ENCODE results near the gene GCNT1.

- TF ChIP-seq CBX2 (IDR thresholded peaks at IDR 0.05; ENCODE audit: borderline replicate concordance, low read depth), result no peak
- TF ChIP-seq EP300 (IDR thresholded peaks at IDR 0.05), result no peak
- TF ChIP-seq REST (IDR thresholded peaks at IDR 0.05), result no peak
- no peak for TF ChIP-seq POLR2A (IDR thresholded peaks at IDR 0.05; ENCODE audit: low read length)
- TF ChIP-seq TP53 (CRISPR knock-in tag; IDR thresholded peaks at IDR 0.05), result no peak
These were observed 33.1 kb upstream of the GCNT1 start for GRCh38 chr9:76425677-76426453.
